H1 (cell line): Measurements from ENCODE around the gene CASQ2. TPM values are rescaled to one million over a fixed set of nuclear protein-coding genes. Genes with fewer than 3 reads are reported as not detected.

ENCODE experiments used
- CTCF ChIA-PET: fragments of 300-600 bp; sonication (Branson Sonifier 250); formaldehyde crosslinking; loops from one replicate; lab custom pipeline; 2021; ENCODE audit not compliant: partially characterized antibody; lab: Charles Lee
- POLR2A ChIA-PET: fragments of 300-600 bp; sonication (Branson Sonifier 250); formaldehyde crosslinking; loops from one replicate; lab custom pipeline; 2021; ENCODE audit warnings: inconsistent platforms; ENCODE audit not compliant: partially characterized antibody; lab: Charles Lee
- DNase-seq, 2 experiments: peaks; one replicate each; pipeline versions ENCODE4 v3.0.0 to v3.0.0-alpha.2; 2010 to 2022; ENCODE audit warnings: low spot score in 2 of 2, low read depth in 1 of 2, mixed read lengths in 1 of 2
- FAIRE-seq: peaks from 2 replicates; lab custom pipeline; 2011; peaks lifted over from hg19 to GRCh38; lab: Jason Lieb, UNC
- H2AFZ ChIP-seq: 2 replicates; pipeline ENCODE4 v1.8.1; 2012; ENCODE audit warnings: low read length, inconsistent platforms
- H2AK5ac ChIP-seq: 2 replicates; pipeline ENCODE4 v1.6.1; 2013; ENCODE audit warnings: low read depth, low read length
- H2BK120ac ChIP-seq: replicated peaks from 2 replicates; pipeline ENCODE3; 2013; ENCODE audit warnings: low read depth, low read length, inconsistent platforms
- H2BK12ac ChIP-seq: 2 replicates; pipeline ENCODE4 v1.6.1; 2013; ENCODE audit warnings: low read depth, low read length
- H2BK15ac ChIP-seq: 2 replicates; pipeline ENCODE4 v1.6.1; 2013; ENCODE audit warnings: low read length
- H2BK20ac ChIP-seq: 2 replicates; pipeline ENCODE4 v1.6.1; 2013; ENCODE audit warnings: low read length
- H2BK5ac ChIP-seq: 2 replicates; pipeline ENCODE4 v1.6.1; 2013; ENCODE audit warnings: low read depth, low read length
- H3K14ac ChIP-seq: 2 replicates; pipeline ENCODE4 v1.6.1; 2013; ENCODE audit warnings: inconsistent platforms; ENCODE audit not compliant: insufficient read length
- H3K18ac ChIP-seq: 2 replicates; pipeline ENCODE4 v1.6.1; 2013; ENCODE audit warnings: low read length; ENCODE audit errors: extremely low read depth
- H3K23ac ChIP-seq: 2 replicates; pipeline ENCODE4 v1.6.1; 2013; ENCODE audit warnings: inconsistent platforms; ENCODE audit not compliant: insufficient read length
- H3K23me2 ChIP-seq: 2 replicates; pipeline ENCODE4 v1.6.1; 2013; ENCODE audit warnings: low read depth, low read length
- H3K27ac ChIP-seq: 2 replicates; pipeline ENCODE4 v1.6.1; 2011; ENCODE audit warnings: low read depth, low read length, inconsistent platforms
- H3K27me3 ChIP-seq, 4 experiments: replicated peaks in 1 of 4; 1 replicate in 1 of 4; 2 replicates in 3 of 4; pipeline versions ENCODE4 v1.6.1 to v1.8.1; 2011 to 2013; ENCODE audit warnings: low read length in 3 of 4, mild to moderate bottlenecking in 3 of 4, inconsistent platforms in 2 of 4, mixed read lengths in 2 of 4, moderate library complexity in 1 of 4; ENCODE audit not compliant: control insufficient read depth in 3 of 4, insufficient read depth in 3 of 4; ENCODE audit errors: extremely low read depth in 1 of 4
- H3K36me3 ChIP-seq, 4 experiments: 2 replicates each; pipeline versions ENCODE4 v1.6.1 to v1.8.1; 2011 to 2013; ENCODE audit warnings: mild to moderate bottlenecking in 4 of 4, low read length in 3 of 4, moderate library complexity in 2 of 4, control low read depth in 1 of 4, inconsistent platforms in 1 of 4; ENCODE audit not compliant: insufficient read depth in 4 of 4, control insufficient read depth in 2 of 4
- H3K4ac ChIP-seq: replicated peaks from 2 replicates; pipeline ENCODE3; 2013; ENCODE audit warnings: low read length, low read depth, mixed read lengths, inconsistent platforms; ENCODE audit not compliant: insufficient read length
- H3K4me1 ChIP-seq, 4 experiments: replicated peaks in 1 of 4; 1 replicate in 1 of 4; 2 replicates in 3 of 4; pipeline versions ENCODE4 v1.6.1 to v1.8.1; 2011 to 2013; ENCODE audit warnings: low read length in 3 of 4, inconsistent platforms in 2 of 4, mixed read lengths in 1 of 4; ENCODE audit not compliant: insufficient read depth in 4 of 4, control insufficient read depth in 3 of 4
- H3K4me2 ChIP-seq, 2 experiments: 2 replicates each; pipeline versions ENCODE4 v1.6.1 to v1.8.1; 2011 to 2013; ENCODE audit warnings: low read depth in 2 of 2, low read length in 2 of 2, control low read depth in 1 of 2, inconsistent platforms in 1 of 2, mild to moderate bottlenecking in 1 of 2; ENCODE audit not compliant: insufficient read depth in 1 of 2
- H3K4me3 ChIP-seq, 4 experiments: fragments of 200-600, 300-600 bp in 1 of 4; sonication (generic), shearing (Covaris generic), sonication (Bioruptor Twin) in 1 of 4; 2 replicates each; pipeline versions ENCODE4 v1.5.1 to v1.8.1; 2011 to 2016; ENCODE audit warnings: low read length in 4 of 4, low read depth in 3 of 4, control low read depth in 2 of 4, inconsistent platforms in 2 of 4, mild to moderate bottlenecking in 2 of 4, mixed read lengths in 1 of 4, moderate library complexity in 1 of 4; ENCODE audit not compliant: insufficient read depth in 2 of 4; ENCODE audit errors: extremely low read depth in 1 of 4
- H3K56ac ChIP-seq: replicated peaks from 2 replicates; pipeline ENCODE3; 2013; ENCODE audit warnings: low read depth, mild to moderate bottlenecking, mixed read lengths, low read length, inconsistent platforms; ENCODE audit not compliant: insufficient read length
- H3K79me1 ChIP-seq: 2 replicates; pipeline ENCODE4 v1.6.1; 2013; ENCODE audit warnings: low read depth, low read length, control low read depth
- H3K79me2 ChIP-seq, 2 experiments: 2 replicates each; pipeline versions ENCODE4 v1.6.1 to v1.8.1; 2012 to 2013; ENCODE audit warnings: low read length in 2 of 2, mild to moderate bottlenecking in 2 of 2, inconsistent platforms in 1 of 2; ENCODE audit not compliant: insufficient read depth in 2 of 2, control insufficient read depth in 1 of 2
- H3K9ac ChIP-seq, 4 experiments: replicated peaks in 1 of 4; 1 replicate in 1 of 4; 2 replicates in 3 of 4; pipeline versions ENCODE4 v1.6.1 to v1.8.1; 2011 to 2013; ENCODE audit warnings: low read depth in 3 of 4, low read length in 3 of 4, control low read depth in 2 of 4, mild to moderate bottlenecking in 2 of 4, moderate library complexity in 2 of 4, inconsistent platforms in 1 of 4; ENCODE audit errors: extremely low read depth in 1 of 4
- H3K9me3 ChIP-seq, 2 experiments: 2 replicates each; pipeline versions ENCODE4 v1.6.1 to v1.8.1; 2012 to 2013; ENCODE audit warnings: mild to moderate bottlenecking in 2 of 2, moderate library complexity in 2 of 2, control low read depth in 1 of 2, inconsistent platforms in 1 of 2, low read depth in 1 of 2, low read length in 1 of 2, mixed read lengths in 1 of 2; ENCODE audit not compliant: insufficient read depth in 2 of 2
- H4K20me1 ChIP-seq, 2 experiments: replicated peaks in 1 of 2; 2 replicates each; pipeline versions ENCODE3 to v1.8.1; 2011 to 2013; ENCODE audit warnings: inconsistent platforms in 2 of 2, low read length in 2 of 2, mild to moderate bottlenecking in 1 of 2; ENCODE audit not compliant: insufficient read depth in 2 of 2, control insufficient read depth in 1 of 2
- H4K5ac ChIP-seq: 2 replicates; pipeline ENCODE4 v1.6.1; 2013; ENCODE audit warnings: low read length, low read depth, mixed read lengths, inconsistent platforms; ENCODE audit not compliant: insufficient read length
- H4K8ac ChIP-seq: 2 replicates; pipeline ENCODE4 v1.8.0; 2013; ENCODE audit warnings: mild to moderate bottlenecking, moderate library complexity, low read length, inconsistent platforms; ENCODE audit not compliant: insufficient read depth; ENCODE audit errors: extremely low read depth
- H4K91ac ChIP-seq: replicated peaks from 2 replicates; pipeline ENCODE3; 2013; ENCODE audit warnings: low read length, mixed read lengths, inconsistent platforms; ENCODE audit not compliant: insufficient read length
- ASH2L ChIP-seq: fragments of 200-600, 300-600 bp; sonication (generic); IDR thresholded peaks from one replicate; pipeline ENCODE4 v1.7.1; 2017; ENCODE audit warnings: low read length
- ATF3 ChIP-seq: IDR thresholded peaks from 2 replicates; pipeline ENCODE4 v1.6.1; 2011; ENCODE audit warnings: low read depth, mild to moderate bottlenecking, low read length; ENCODE audit not compliant: insufficient read depth
- EGR1 ChIP-seq: IDR thresholded peaks from 2 replicates; pipeline ENCODE4 v1.6.1; 2011; ENCODE audit warnings: low read depth, low read length, borderline replicate concordance
- EP300 ChIP-seq, 2 experiments: IDR thresholded peaks; 1 replicate in 1 of 2; 2 replicates in 1 of 2; pipeline ENCODE4 v1.6.1; 2011 to 2012; ENCODE audit warnings: low read depth in 2 of 2, low read length in 2 of 2, mild to moderate bottlenecking in 2 of 2, borderline replicate concordance in 1 of 2, inconsistent platforms in 1 of 2, moderate library complexity in 1 of 2
- FOSL1 ChIP-seq: IDR thresholded peaks from 2 replicates; pipeline ENCODE4 v1.6.1; 2011; ENCODE audit warnings: mild to moderate bottlenecking, low read depth, low read length, moderate library complexity; ENCODE audit not compliant: insufficient read depth
- POU5F1 ChIP-seq: IDR thresholded peaks from 2 replicates; pipeline ENCODE4 v1.6.1; 2011; ENCODE audit warnings: low read depth, mild to moderate bottlenecking, low read length, moderate library complexity
- RBBP5 ChIP-seq: IDR thresholded peaks from 2 replicates; pipeline ENCODE4 v1.7.1; 2012; ENCODE audit warnings: low read depth, mild to moderate bottlenecking, inconsistent platforms, low read length, moderate library complexity, borderline replicate concordance
- SUZ12 ChIP-seq: fragments of 200-600 bp; sonication (generic); IDR thresholded peaks from 2 replicates; pipeline ENCODE4 v1.6.1; 2012; ENCODE audit warnings: mild to moderate bottlenecking, inconsistent platforms, low read length, moderate library complexity, mixed read lengths
- USF2 ChIP-seq: IDR thresholded peaks from 2 replicates; pipeline ENCODE4 v1.6.1; 2011; ENCODE audit warnings: low read length, improper control_type of control experiment
- ZNF274 ChIP-seq: IDR thresholded peaks from 2 replicates; pipeline ENCODE4 v1.7.0; 2012; ENCODE audit warnings: low read length, borderline replicate concordance; ENCODE audit errors: extremely low read depth
- WGBS, 2 experiments: shearing (Covaris generic) in 1 of 2; methylation state at CpG; one replicate each; pipeline versions ENCODE4 v1.1.6 to v1.1.7; 2013 to 2015; ENCODE audit warnings: low lambda C conversion rate in 2 of 2, mixed read lengths in 2 of 2, inconsistent platforms in 1 of 2, low coverage in 1 of 2, missing lambda C conversion rate in 1 of 2; ENCODE audit not compliant: insufficient replicate concordance in 2 of 2, insufficient coverage in 1 of 2, insufficient read length in 1 of 2; ENCODE audit errors: extremely low coverage in 1 of 2, missing lambda C conversion rate in 1 of 2; 5-methylcytosine and 5-hydroxymethylcytosine counted together
- polyA plus RNA-seq, 7 experiments: library from polyadenylated mRNA; depleted of rRNA in 3 of 7; stranded (reverse) in 5 of 7; unstranded in 2 of 7; fragments of >200 nt in 5 of 7; fragments of 200-250 nt in 2 of 7; gene quantifications; 1 replicate in 5 of 7; 2 replicates in 1 of 7; 4 replicates in 1 of 7; pipeline versions ENCODE4 v1.2.1 to v1.2.3, GENCODE V29; 2011 to 2013; ENCODE audit warnings: missing spikeins in 2 of 7, mixed read lengths in 2 of 7
- total RNA-seq: library from RNA; stranded (reverse); fragmentation: NEBNext Ultra II Directional; extraction: Animal tissue kit (Norgen Biotek cat#: 25700); gene quantifications from 2 replicates; pipeline ENCODE4 v1.2.1, GENCODE V29; 2021

CASQ2 gene
- total and polyA plus RNA-seq, 2 of the 8 experiments (the other 6 are each of a cell fraction or from before 2014, with no cell fraction given), result not detected

GRCh38 chr1:115656461-115657077, 111.9 kb downstream of the CASQ2 start:
- Histone ChIP-seq H2BK20ac (no peak overlapping the region), H3K23me2 (no peaks in the 10 kb centered on the region), H4K91ac (no peak overlapping the region), H3K23ac (no peak overlapping the region), H3K18ac (no peak overlapping the region), H3K9me3 (no peaks in the 10 kb centered on the region), H3K4me3 (no peak overlapping the region), H3K14ac (no peak overlapping the region), H3K4me1 (peaks cover 2 to 24% (median 18%) of the 10 kb centered on the region in 4 experiments), H2AK5ac (no peak overlapping the region), H3K4me2 (no peak overlapping the region), H3K79me1 (peaks cover 2% of the 10 kb centered on the region; the same call in 1 of the 2 replicates), H2BK120ac (no peak overlapping the region), H4K20me1 (peaks cover 1 to 4% of the 10 kb centered on the region in 2 experiments), H4K8ac (no peak overlapping the region), H3K36me3 (peaks cover 0 to 14% (median 8%) of the 10 kb centered on the region in 4 experiments; a peak in 7 of 8 replicates), H2BK12ac (no peak overlapping the region), H4K5ac (no peak overlapping the region), H2BK15ac (no peak overlapping the region), H2BK5ac (no peak overlapping the region), H3K9ac (no peak overlapping the region), H3K4ac (no peak overlapping the region), H3K27ac (no peak overlapping the region), H3K27me3 (no peaks in the 10 kb centered on the region), H2AFZ (no peak overlapping the region), H3K56ac (no peak overlapping the region), H3K79me2 (peaks cover 0 to 29% of the 10 kb centered on the region in 2 experiments; a peak in 2 of 4 replicates)
- TF ChIP-seq USF2 (no peak), ZNF274 (no peak), EP300 (IDR thresholded peaks at IDR 0.05; ENCODE audit: borderline replicate concordance in 1 of 2, low read depth in 2 of 2, low read length in 2 of 2) (no peak), ATF3 (no peak), EGR1 (no peak), RBBP5 (no peak), ASH2L (no peak), FOSL1 (no peak), SUZ12 (no peak), POU5F1 (no peak)
- FAIRE-seq (no peak), DNase-seq (no peak)
- ChIA-PET POLR2A (no interaction called here), CTCF (interaction anchor here (1.2 to 1.3 kb wide), 4 partner anchors 16 to 58 kb away, joined by 3 to 4 read pairs (median 4); no protein-coding TSS in a partner anchor)
- 84% methylated on average over 5 of the region's 5 CpGs; no CpG with 5 or more reads in 1 of the 2 experiments for WGBS, 2 experiments
